SIG-M5 (cell line): Measurements from ENCODE around the gene YDJC.

ENCODE experiments used
- DNase-seq: peaks from one replicate; lab custom pipeline; 2025; lab: John Stamatoyannopoulos, UW

The YDJC gene

GRCh38 chr22:21579474-21579851 is 50.4 kb downstream of the YDJC start:
- no peak for DNase-seq
